ENCODE data around the gene COA8. TPM values are rescaled to one million over a fixed set of nuclear protein-coding genes. Genes with fewer than 3 reads are reported as not detected.
A peak's percentile ranks its signal among the peaks of the same experiment; 100 is the strongest.

Gene COA8
- total RNA-seq, 1 donor from 2014 or later: 33.7 TPM

- no peak for DNase-seq (ENCODE audit: low read depth, low spot score)
- no peak overlapping the region for H3K4me3 Mint-ChIP-seq
- no peak overlapping the region for H3K27ac Mint-ChIP-seq (ENCODE audit: unreplicated experiment)
- H3K27me3 Mint-ChIP-seq (ENCODE audit: low read depth): no peaks in the 10 kb centered on the region
- H3K36me3 Mint-ChIP-seq (ENCODE audit: low read depth): no peaks in the 10 kb centered on the region
- no peak for TF ChIP-seq CTCF (conservative IDR thresholded peaks at IDR 0.05)
- H3K9me3 Mint-ChIP-seq: no peaks in the 10 kb centered on the region
- H3K4me1 Mint-ChIP-seq: peaks cover 17% of the 10 kb centered on the region
These were observed 16.7 kb upstream of the COA8 start for GRCh38 chr14:103545915-103546651.

- peak; percentile 99 for TF ChIP-seq CTCF (conservative IDR thresholded peaks at IDR 0.05)
- Mint-ChIP-seq H3K27me3 (ENCODE audit: low read depth) (no peaks in the 10 kb centered on the region), H3K4me1 (peaks cover 18% of the 10 kb centered on the region), H3K27ac (ENCODE audit: unreplicated experiment) (no peak overlapping the region), H3K36me3 (ENCODE audit: low read depth) (no peaks in the 10 kb centered on the region), H3K4me3 (no peak overlapping the region), H3K9me3 (no peaks in the 10 kb centered on the region)
- peak; percentile 78 for DNase-seq (ENCODE audit: low read depth, low spot score)
These were observed 15.9 kb upstream of the COA8 start for GRCh38 chr14:103546652-103547454.

DNA sequence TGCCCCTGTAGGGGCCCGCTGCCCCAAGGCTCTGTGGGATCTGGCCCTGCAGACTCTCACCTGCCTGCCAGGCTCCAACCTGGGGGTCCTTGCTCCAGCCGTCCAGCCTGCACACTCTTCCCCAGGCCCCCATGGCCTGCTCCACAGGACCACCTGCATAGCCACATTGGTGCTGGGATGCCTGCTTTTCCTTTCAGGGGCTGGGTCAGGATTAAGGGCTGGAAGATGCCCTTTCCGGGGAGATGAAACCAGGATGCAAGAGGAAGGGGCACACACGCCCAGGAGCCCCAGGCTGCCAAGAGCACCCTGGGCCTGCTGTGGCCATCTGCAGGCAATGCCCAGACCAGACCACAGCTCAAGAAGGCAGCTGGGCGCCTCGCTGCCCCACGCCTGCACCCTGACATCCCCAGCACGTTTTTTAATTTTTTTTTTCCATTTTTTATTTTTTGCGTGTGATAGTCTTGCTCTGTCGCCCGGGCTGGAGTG lies 15.3 kb upstream of the COA8 start:
- Mint-ChIP-seq H3K4me1 (peaks cover 16% of the 10 kb centered on the region), H3K27ac (ENCODE audit: unreplicated experiment) (no peak overlapping the region), H3K36me3 (ENCODE audit: low read depth) (no peaks in the 10 kb centered on the region), H3K4me3 (no peak overlapping the region), H3K9me3 (no peaks in the 10 kb centered on the region), H3K27me3 (ENCODE audit: low read depth) (no peaks in the 10 kb centered on the region)
- no peak for DNase-seq (ENCODE audit: low read depth, low spot score)
- TF ChIP-seq CTCF (conservative IDR thresholded peaks at IDR 0.05): no peak

- Mint-ChIP-seq H3K4me1 (peaks cover 16% of the 10 kb centered on the region), H3K9me3 (no peaks in the 10 kb centered on the region), H3K36me3 (ENCODE audit: low read depth) (no peaks in the 10 kb centered on the region), H3K27ac (ENCODE audit: unreplicated experiment) (no peak overlapping the region), H3K4me3 (no peak overlapping the region), H3K27me3 (ENCODE audit: low read depth) (no peaks in the 10 kb centered on the region)
- no peak for DNase-seq (ENCODE audit: low read depth, low spot score)
- no peak for TF ChIP-seq CTCF (conservative IDR thresholded peaks at IDR 0.05)
These were observed 14.8 kb upstream of the COA8 start for GRCh38 chr14:103547941-103548462.

DNA sequence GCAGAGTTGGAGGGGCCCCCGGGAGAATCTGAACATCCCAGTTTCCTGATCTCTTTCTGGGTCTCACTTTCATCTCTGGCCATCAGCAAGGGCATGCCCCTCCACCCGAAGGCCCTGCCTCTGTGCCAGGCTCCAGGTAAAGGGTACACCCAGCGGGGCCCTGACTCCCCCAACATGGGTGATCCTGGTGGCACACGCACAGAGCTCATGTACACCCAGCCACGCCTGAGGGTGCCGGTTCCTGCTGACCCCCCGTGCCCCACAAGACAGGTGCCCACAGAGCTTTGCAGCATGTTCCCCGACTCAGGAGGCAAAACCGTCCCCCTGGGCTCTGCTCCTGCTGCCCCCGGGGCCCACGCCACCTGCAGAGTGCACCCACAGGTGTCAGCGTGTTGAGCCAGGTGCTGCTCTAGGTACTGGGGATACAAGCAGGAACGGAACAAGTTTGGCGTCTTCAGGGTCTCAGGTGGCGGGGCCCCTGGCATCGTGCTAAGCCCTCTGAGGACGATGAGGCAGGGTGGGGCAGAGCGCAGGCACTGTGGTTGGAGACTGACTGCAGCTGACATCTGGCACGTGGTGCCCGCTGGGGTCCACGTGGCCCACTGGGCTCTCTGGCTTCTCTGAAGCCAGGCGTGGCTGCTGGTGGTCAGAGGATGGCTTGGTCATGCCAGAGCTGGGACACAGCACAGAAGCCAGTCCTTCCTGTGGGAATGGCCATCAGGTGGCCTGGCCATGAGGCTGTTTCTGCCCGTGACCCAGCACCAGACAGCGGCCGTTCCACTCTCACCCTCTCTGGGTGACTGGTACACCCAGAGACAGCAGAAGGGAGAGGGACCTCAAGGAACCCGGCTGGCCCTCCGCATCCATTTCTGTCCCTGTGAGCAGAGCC lies 14.1 kb upstream of the COA8 start:
- no peaks in the 10 kb centered on the region for H3K36me3 Mint-ChIP-seq (ENCODE audit: low read depth)
- DNase-seq (ENCODE audit: low read depth, low spot score): no peak

More for the DNA sequence above, 14.1 kb upstream of the COA8 start:
- no peak for TF ChIP-seq CTCF (conservative IDR thresholded peaks at IDR 0.05)
- no peaks in the 10 kb centered on the region for H3K9me3 Mint-ChIP-seq
- H3K27ac Mint-ChIP-seq (ENCODE audit: unreplicated experiment): no peak overlapping the region
- no peak overlapping the region for H3K4me3 Mint-ChIP-seq
- peaks cover 16% of the 10 kb centered on the region for H3K4me1 Mint-ChIP-seq
- H3K27me3 Mint-ChIP-seq (ENCODE audit: low read depth): no peaks in the 10 kb centered on the region
